Measurements from ENCODE around the gene PRDM9.
"Not testable (repeated sequence)": the region's sequence is repeated elsewhere in the genome, so short reads cannot be mapped to it uniquely, and the experiment has no call there.

Gene PRDM9

DNA sequence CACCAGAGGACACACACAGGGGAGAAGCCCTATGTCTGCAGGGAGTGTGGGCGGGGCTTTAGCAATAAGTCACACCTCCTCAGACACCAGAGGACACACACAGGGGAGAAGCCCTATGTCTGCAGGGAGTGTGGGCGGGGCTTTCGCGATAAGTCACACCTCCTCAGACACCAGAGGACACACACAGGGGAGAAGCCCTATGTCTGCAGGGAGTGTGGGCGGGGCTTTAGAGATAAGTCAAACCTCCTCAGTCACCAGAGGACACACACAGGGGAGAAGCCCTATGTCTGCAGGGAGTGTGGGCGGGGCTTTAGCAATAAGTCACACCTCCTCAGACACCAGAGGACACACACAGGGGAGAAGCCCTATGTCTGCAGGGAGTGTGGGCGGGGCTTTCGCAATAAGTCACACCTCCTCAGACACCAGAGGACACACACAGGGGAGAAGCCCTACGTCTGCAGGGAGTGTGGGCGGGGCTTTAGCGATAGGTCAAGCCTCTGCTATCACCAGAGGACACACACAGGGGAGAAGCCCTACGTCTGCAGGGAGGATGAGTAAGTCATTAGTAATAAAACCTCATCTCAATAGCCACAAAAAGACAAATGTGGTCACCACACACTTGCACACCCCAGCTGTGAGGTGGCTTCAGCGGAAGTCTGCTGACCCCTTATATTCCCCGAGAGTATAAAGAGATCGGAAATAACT, 20.0 kb downstream of the PRDM9 start:
- 98% methylated on average over 7 of the region's 15 CpGs for WGBS
- H3K9me3 ChIP-seq (ENCODE audit: insufficient read depth, low read depth, low read length); H3K36me3 ChIP-seq (ENCODE audit: insufficient read depth, low read length); H3K4me3 ChIP-seq (ENCODE audit: low read length); H3K9ac ChIP-seq (ENCODE audit: low read depth, low read length); H3K27me3 ChIP-seq (ENCODE audit: insufficient read depth, low read length); H3K27ac ChIP-seq (ENCODE audit: low read depth, low read length); H3K4me1 ChIP-seq (ENCODE audit: insufficient read depth, low read length): not testable (repeated sequence)

DNA sequence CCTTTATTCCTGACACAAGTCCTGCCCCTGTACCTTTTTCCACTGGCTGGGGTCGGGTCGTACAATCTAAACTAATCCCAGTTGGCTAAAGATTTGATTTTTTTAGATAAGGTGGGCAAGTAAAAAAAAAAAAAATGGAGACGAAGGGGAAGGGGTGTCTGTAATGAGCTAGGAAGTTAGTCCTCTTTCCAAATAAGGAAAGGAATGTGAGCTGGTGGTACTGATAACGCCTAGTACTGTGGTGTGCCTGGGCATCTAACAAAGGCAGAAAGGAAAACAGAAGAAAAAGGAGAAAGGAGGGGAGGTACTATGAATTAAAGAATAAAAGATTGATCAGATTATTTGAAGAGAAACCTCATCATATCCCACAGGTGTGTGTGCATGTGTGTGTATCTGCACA, 21.3 kb downstream of the PRDM9 start:
- Histone ChIP-seq H3K4me1 (ENCODE audit: insufficient read depth, low read length) (no peaks in the 10 kb centered on the region), H3K27ac (ENCODE audit: low read depth, low read length) (no peak overlapping the region), H3K4me3 (ENCODE audit: low read length) (no peak overlapping the region), H3K36me3 (ENCODE audit: insufficient read depth, low read length) (no peaks in the 10 kb centered on the region), H3K9me3 (ENCODE audit: insufficient read depth, low read depth, low read length) (0 out of 2 replicates have a peak, but pooled peaks cover 7% of the 10 kb centered on the region), H3K9ac (ENCODE audit: low read depth, low read length) (no peak overlapping the region), H3K27me3 (ENCODE audit: insufficient read depth, low read length) (no peaks in the 10 kb centered on the region)
- WGBS: 87% methylated on average over 4 of the region's 4 CpGs

DNA sequence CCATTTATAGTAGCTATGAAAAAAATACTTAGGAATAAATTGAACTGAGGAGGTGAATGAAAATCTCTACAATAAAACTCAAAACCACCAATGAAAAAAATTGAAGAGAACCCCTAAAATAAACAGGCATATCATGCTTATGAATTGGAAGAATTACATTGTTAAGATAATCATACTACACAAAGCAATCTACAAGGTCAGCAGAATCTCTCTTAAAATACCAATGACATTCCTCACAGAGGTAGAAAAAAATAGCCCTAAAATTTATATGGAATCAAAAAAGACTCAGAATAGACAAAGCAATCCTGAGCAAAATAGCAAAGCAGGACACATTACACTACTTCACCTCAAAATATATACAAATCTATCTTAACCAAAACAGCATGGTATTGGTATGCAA, 23.2 kb downstream of the PRDM9 start:
- Histone ChIP-seq H3K9ac (ENCODE audit: low read depth, low read length) (no peak overlapping the region), H3K4me1 (ENCODE audit: insufficient read depth, low read length) (no peaks in the 10 kb centered on the region), H3K4me3 (ENCODE audit: low read length) (no peak overlapping the region)

DNA sequence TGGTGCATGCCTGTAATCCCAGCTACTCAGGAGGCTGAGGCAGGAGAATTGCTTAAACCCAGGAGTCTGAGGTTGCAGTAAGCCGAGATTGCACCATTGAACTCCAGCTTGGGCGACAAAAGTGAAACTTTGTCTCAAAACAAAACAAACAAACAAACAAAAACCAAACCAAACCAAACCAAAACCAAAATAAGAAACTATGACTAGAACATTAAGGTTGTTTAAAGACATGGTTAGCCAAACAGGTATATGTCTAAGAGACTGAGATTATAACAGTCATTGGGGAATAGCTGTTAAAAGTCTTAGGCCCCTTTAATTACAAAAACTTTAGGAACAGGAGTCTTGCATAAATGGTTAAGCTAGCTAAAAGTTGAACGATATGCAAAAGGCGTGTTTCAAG, 63.6 kb downstream of the PRDM9 start:
- no peaks in the 10 kb centered on the region for H3K9me3 ChIP-seq (ENCODE audit: insufficient read depth, low read depth, low read length)
- H3K4me1 ChIP-seq (ENCODE audit: insufficient read depth, low read length): no peaks in the 10 kb centered on the region
- H3K36me3 ChIP-seq (ENCODE audit: insufficient read depth, low read length): no peaks in the 10 kb centered on the region
- 96% methylated on average over 4 of the region's 4 CpGs for WGBS
- H3K4me3 ChIP-seq (ENCODE audit: low read length): no peak overlapping the region
- no peaks in the 10 kb centered on the region for H3K27me3 ChIP-seq (ENCODE audit: insufficient read depth, low read length)
- no peak overlapping the region for H3K27ac ChIP-seq (ENCODE audit: low read depth, low read length)
- no peak overlapping the region for H3K9ac ChIP-seq (ENCODE audit: low read depth, low read length)

More for the DNA sequence above, 23.2 kb downstream of the PRDM9 start:
- Histone ChIP-seq H3K9me3 (ENCODE audit: insufficient read depth, low read depth, low read length) (0 out of 2 replicates have a peak, but pooled peaks cover 7% of the 10 kb centered on the region), H3K27ac (ENCODE audit: low read depth, low read length) (no peak overlapping the region), H3K36me3 (ENCODE audit: insufficient read depth, low read length) (no peaks in the 10 kb centered on the region), H3K27me3 (ENCODE audit: insufficient read depth, low read length) (no peaks in the 10 kb centered on the region)

All from HUES64 (cell line).